H1 (cell line): ENCODE results near the gene VWA3B.

Source experiments
- EZH2 ChIP-seq: fragments of 200-600 bp; sonication (generic); IDR thresholded peaks from 2 replicates; pipeline ENCODE4 v1.7.1; 2012; ENCODE audit warnings: low read depth, mild to moderate bottlenecking, moderate library complexity, low read length, inconsistent platforms; ENCODE audit not compliant: severe bottlenecking
- FOSL1 ChIP-seq: IDR thresholded peaks from 2 replicates; pipeline ENCODE4 v1.6.1; 2011; ENCODE audit warnings: mild to moderate bottlenecking, low read depth, low read length, moderate library complexity; ENCODE audit not compliant: insufficient read depth

DNA sequence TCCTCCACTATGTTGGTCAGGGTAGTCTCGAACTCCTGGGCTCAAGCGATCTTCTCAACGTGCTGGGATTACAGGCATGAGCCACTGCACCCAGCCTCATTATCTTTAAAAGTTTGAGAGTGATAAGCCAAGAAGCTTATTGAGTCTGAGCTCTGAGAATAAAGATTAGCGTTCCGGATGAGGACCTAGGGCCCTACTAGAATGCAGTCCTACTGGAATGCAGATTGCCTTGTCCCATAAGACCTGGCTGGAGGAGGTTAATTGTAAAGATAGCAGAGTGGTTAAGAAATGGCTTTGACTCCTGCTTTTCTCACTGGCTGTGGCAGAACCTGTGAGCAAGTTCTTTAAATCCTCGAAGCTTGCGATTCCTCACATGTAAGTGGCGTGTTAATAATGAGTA is 4.0 kb downstream of the VWA3B start:
- TF ChIP-seq FOSL1, result no peak
- TF ChIP-seq EZH2, result no peak
